ENCODE measurements around the gene SFRP5.

- TF ChIP-seq CTCF (IDR thresholded peaks at IDR 0.05) (no peak), EP300 (IDR thresholded peaks at IDR 0.05) (no peak), POLR2AphosphoS5 (IDR thresholded peaks at IDR 0.05) (no peak), POLR2A (IDR thresholded peaks at IDR 0.05) (no peak)
Observed at GRCh38 chr10:97752956-97753355, 18.8 kb downstream of the SFRP5 start.

Data from sigmoid colon (tissue), 4 donors.